ENCODE measurements around the gene ABRACL. TPM values are rescaled to one million over a fixed set of nuclear protein-coding genes. Genes with fewer than 3 reads are reported as not detected.

The ABRACL gene
- total and polyA plus RNA-seq, 9 donors, result 1.7 to 23.5 (median 7.0) TPM

DNA sequence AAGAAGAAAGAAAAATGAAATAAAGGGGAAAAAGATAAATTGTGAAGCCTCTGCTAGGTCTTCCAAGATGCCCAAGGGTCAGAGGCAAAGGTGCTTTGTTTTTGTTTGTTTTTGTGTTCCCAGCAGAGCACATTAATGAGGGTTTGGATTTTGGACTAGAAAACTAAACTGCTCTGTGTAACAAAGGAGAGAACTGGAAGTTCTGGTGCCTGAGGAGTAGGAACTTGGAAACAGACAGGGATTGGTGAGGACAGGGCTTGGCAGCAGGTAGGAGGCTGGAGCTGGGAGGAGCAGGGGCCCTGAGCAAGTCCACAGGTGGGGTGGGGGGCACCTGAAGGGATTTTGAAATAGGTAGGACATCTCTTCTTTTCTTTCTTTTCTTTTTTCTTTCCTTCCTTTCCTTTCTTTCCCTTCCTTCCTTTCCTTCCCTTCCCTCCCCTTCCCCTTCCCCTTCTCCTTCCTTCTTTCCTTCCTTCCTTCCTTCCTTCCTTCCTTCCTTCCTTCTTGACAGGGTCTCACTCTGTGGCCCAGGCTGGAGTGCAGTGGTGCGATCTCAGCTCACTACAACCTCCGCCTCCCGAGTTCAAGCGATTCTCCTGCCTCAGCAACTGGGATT lies 15.3 kb upstream of the ABRACL start:
- H3K4me3 ChIP-seq, result no peak overlapping the region
- H3K27me3 ChIP-seq, result no peaks in the 10 kb centered on the region
- no peaks in the 10 kb centered on the region for H3K36me3 ChIP-seq
- no peak overlapping the region for H3K27ac ChIP-seq
- no peak for DNase-seq
- TF ChIP-seq, protein P1, sequence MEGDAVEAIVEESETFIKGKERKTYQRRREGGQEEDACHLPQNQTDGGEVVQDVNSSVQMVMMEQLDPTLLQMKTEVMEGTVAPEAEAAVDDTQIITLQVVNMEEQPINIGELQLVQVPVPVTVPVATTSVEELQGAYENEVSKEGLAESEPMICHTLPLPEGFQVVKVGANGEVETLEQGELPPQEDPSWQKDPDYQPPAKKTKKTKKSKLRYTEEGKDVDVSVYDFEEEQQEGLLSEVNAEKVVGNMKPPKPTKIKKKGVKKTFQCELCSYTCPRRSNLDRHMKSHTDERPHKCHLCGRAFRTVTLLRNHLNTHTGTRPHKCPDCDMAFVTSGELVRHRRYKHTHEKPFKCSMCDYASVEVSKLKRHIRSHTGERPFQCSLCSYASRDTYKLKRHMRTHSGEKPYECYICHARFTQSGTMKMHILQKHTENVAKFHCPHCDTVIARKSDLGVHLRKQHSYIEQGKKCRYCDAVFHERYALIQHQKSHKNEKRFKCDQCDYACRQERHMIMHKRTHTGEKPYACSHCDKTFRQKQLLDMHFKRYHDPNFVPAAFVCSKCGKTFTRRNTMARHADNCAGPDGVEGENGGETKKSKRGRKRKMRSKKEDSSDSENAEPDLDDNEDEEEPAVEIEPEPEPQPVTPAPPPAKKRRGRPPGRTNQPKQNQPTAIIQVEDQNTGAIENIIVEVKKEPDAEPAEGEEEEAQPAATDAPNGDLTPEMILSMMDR (IDR thresholded peaks at IDR 0.05), result no peak
- TF ChIP-seq POLR2A (IDR thresholded peaks at IDR 0.05) (no peak), EP300 (IDR thresholded peaks at IDR 0.05) (no peak)
- H3K4me1 ChIP-seq (ENCODE audit: insufficient read depth), result peaks cover 5% of the 10 kb centered on the region
- intact Hi-C loops (cut with DNase I), result no loop called here
- 93 to 98% (median 95%) methylated on average over 4 of the region's 4 CpGs for WGBS, 3 donors
- no peaks in the 10 kb centered on the region for H3K9me3 ChIP-seq

DNA sequence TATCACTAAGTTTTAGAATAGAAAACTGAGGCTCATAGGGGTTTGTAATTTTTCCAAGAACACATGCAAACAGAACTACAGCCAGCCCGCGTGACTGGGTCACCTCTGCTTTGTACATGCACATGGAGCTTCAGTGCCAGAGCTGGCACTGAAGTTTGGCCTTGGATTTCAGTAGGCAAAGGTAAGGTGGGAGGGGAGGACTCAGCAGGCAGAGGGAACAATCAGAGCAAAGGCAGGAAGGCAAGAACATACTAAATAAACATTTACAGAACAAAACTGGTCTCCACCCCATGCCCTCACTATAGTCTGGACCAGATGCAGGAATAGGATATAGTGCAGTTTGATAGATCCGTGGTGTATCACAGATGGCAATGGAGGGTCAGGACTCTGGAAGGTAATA lies 13.6 kb upstream of the ABRACL start:
- intact Hi-C loops (cut with DNase I), result no loop called here
- Histone ChIP-seq H3K9me3 (no peaks in the 10 kb centered on the region), H3K36me3 (no peaks in the 10 kb centered on the region), H3K27me3 (no peaks in the 10 kb centered on the region), H3K4me1 (ENCODE audit: insufficient read depth) (peaks cover 5% of the 10 kb centered on the region), H3K27ac (no peak overlapping the region), H3K4me3 (no peak overlapping the region)
- WGBS, 3 donors, result 65 to 81% (median 66%) methylated on average over 3 of the region's 3 CpGs
- DNase-seq, result no peak
- no peak for TF ChIP-seq EP300 (IDR thresholded peaks at IDR 0.05)
- TF ChIP-seq, protein P1 (IDR thresholded peaks at IDR 0.05), result no peak
- TF ChIP-seq POLR2A (IDR thresholded peaks at IDR 0.05), result no peak

DNA sequence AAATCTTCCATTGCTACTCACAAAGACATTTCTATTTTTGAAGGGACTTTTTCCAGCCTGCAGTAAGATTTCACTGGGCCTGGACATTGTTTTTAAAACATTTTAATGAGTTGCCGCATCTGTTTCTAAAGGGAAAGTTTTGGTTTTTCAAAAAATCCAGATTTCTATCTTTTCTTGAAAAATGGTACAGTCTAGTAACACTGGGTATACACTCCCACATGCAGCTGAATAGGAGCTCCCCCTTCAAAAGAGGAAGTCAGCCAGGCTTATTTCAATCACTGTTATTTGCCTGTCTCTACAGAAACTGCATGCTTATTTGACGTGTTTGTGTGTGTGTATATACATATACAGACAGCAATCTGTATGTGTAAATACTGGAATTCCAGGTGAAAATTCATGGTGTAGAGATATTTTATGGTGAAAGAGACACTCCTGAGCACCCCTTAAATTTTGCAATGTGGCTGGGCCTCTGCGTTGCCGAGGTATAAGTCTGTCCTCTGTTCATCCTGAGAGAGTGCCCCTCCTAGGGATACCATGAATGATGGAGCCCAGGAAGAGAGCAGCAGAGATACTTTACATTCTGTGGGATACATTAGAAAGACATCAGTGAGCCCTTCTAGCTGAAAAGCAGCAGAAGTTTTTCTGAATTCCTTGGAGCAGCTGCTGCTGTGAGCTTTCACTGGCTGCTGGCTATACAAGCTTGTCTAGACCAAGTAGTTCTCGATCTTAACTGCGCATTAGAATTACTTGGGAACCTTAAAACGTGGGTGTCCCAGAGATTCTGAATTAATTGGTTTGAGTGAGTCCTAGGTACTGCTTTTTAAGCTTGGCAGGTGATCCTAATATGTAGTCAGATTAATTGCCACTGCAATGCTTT lies 12.0 kb upstream of the ABRACL start:
- no peaks in the 10 kb centered on the region for H3K9me3 ChIP-seq
- no peak overlapping the region for H3K27ac ChIP-seq
- H3K4me3 ChIP-seq, result no peak overlapping the region

DNA sequence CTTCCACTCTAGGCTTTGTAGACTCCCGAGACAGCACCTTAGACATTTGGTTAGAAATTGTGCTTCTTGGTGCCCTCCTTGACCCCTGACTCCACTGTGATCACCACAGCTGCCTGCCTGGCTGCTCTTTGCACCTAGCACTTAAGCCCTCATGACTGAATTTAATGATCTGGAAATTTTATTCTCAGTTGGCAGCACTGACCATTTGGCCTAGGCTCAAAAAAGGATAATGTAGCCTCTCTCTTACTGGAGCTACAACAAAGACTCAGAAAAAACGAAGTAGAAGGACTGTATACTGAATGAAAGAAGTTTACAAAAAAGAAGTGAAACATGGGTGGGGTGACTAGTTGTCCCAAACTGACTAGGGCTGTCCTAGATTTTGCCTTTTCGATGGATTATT lies 11.3 kb upstream of the ABRACL start:
- H3K36me3 ChIP-seq, result no peaks in the 10 kb centered on the region
- no peak overlapping the region for H3K4me3 ChIP-seq
- TF ChIP-seq, protein P1 (IDR thresholded peaks at IDR 0.05), result no peak
- TF ChIP-seq EP300 (IDR thresholded peaks at IDR 0.05) (no peak), POLR2A (IDR thresholded peaks at IDR 0.05) (no peak)
- DNase-seq, result no peak
- 16 to 33% (median 21%) methylated on average over 3 of the region's 3 CpGs for WGBS, 3 donors
- no peak overlapping the region for H3K27ac ChIP-seq
- H3K27me3 ChIP-seq, result no peaks in the 10 kb centered on the region
- intact Hi-C loops (cut with DNase I), result no loop called here
- peaks cover 5% of the 10 kb centered on the region for H3K4me1 ChIP-seq (ENCODE audit: insufficient read depth)
- no peaks in the 10 kb centered on the region for H3K9me3 ChIP-seq

More for the DNA sequence above, 12.0 kb upstream of the ABRACL start:
- 19 to 25% (median 22%) methylated on average over 7 of the region's 7 CpGs for WGBS, 3 donors
- Histone ChIP-seq H3K27me3 (no peaks in the 10 kb centered on the region), H3K4me1 (ENCODE audit: insufficient read depth) (peaks cover 5% of the 10 kb centered on the region), H3K36me3 (no peaks in the 10 kb centered on the region)
- intact Hi-C loops (cut with DNase I), result loop anchor here in 1 of 4 donors (1.0 kb wide), 1 partner anchor 19 kb away; no protein-coding TSS in a partner anchor
- DNase-seq, result no peak
- TF ChIP-seq, protein P1 (IDR thresholded peaks at IDR 0.05), result no peak
- no peak for TF ChIP-seq POLR2A (IDR thresholded peaks at IDR 0.05)
- no peak for TF ChIP-seq EP300 (IDR thresholded peaks at IDR 0.05)

Measured in ovary (tissue), 9 donors.